Stimulated activated CD8-positive, alpha-beta memory T cell treated with anti-CD3 and anti-CD28 coated beads, Interleukin-4, amount 100 ng/mL, for 48 hours (primary cell): ENCODE measurements around the gene PLEKHD1.

Experiments used
- DNase-seq: peaks from one replicate; pipeline ENCODE4 v3.0.0-alpha.2; 2020

PLEKHD1 gene

GRCh38 chr14:69519204-69520100 is 34.9 kb downstream of the PLEKHD1 start:
- no peak for DNase-seq

- no peak for DNase-seq
Measured at GRCh38 chr14:69522026-69522425, 37.5 kb downstream of the PLEKHD1 start.

GRCh38 chr14:69525896-69526295 is 41.4 kb downstream of the PLEKHD1 start:
- DNase-seq, result no peak

- DNase-seq, result no peak
Measured at GRCh38 chr14:69527635-69528034, 43.1 kb downstream of the PLEKHD1 start.

GRCh38 chr14:69528143-69528542 is 43.6 kb downstream of the PLEKHD1 start:
- no peak for DNase-seq

- DNase-seq, result no peak
Measured at GRCh38 chr14:69528930-69529329, 44.4 kb downstream of the PLEKHD1 start.

GRCh38 chr14:69529563-69529962 is 45.0 kb downstream of the PLEKHD1 start:
- DNase-seq, result no peak

GRCh38 chr14:69530095-69530494 is 45.6 kb downstream of the PLEKHD1 start:
- DNase-seq, result no peak

GRCh38 chr14:69531135-69531534 is 46.6 kb downstream of the PLEKHD1 start:
- no peak for DNase-seq

GRCh38 chr14:69532561-69533340 is 48.2 kb downstream of the PLEKHD1 start:
- DNase-seq, result no peak

GRCh38 chr14:69535230-69535848 is 50.8 kb downstream of the PLEKHD1 start:
- no peak for DNase-seq

GRCh38 chr14:69536971-69537370 is 52.4 kb downstream of the PLEKHD1 start:
- no peak for DNase-seq

- no peak for DNase-seq
Measured at GRCh38 chr14:69537900-69538299, 53.4 kb downstream of the PLEKHD1 start.

- DNase-seq, result no peak
Measured at GRCh38 chr14:69538766-69539165, 54.2 kb downstream of the PLEKHD1 start.

GRCh38 chr14:69539631-69540410 is 55.3 kb downstream of the PLEKHD1 start:
- no peak for DNase-seq

GRCh38 chr14:69540654-69541335 is 56.3 kb downstream of the PLEKHD1 start:
- DNase-seq, result no peak

- no peak for DNase-seq
Measured at GRCh38 chr14:69542311-69542710, 57.8 kb downstream of the PLEKHD1 start.

- peak; percentile 50 for DNase-seq
Measured at GRCh38 chr14:69543341-69544115, 59.0 kb downstream of the PLEKHD1 start.

- peak; percentile 61 for DNase-seq
Measured at GRCh38 chr14:69547701-69548348, 63.3 kb downstream of the PLEKHD1 start.

- no peak for DNase-seq
Measured at GRCh38 chr14:69548566-69548965, 64.0 kb downstream of the PLEKHD1 start.

GRCh38 chr14:69551511-69551910 is 67.0 kb downstream of the PLEKHD1 start:
- no peak for DNase-seq
